Smooth muscle cell of the brain vasculature (primary cell): ENCODE data around the gene MTHFD1L.

Source experiments
- DNase-seq: peaks from one replicate; pipeline ENCODE4 v3.0.0-alpha.2; 2012; ENCODE audit warnings: low read depth, low spot score

Gene MTHFD1L

DNA sequence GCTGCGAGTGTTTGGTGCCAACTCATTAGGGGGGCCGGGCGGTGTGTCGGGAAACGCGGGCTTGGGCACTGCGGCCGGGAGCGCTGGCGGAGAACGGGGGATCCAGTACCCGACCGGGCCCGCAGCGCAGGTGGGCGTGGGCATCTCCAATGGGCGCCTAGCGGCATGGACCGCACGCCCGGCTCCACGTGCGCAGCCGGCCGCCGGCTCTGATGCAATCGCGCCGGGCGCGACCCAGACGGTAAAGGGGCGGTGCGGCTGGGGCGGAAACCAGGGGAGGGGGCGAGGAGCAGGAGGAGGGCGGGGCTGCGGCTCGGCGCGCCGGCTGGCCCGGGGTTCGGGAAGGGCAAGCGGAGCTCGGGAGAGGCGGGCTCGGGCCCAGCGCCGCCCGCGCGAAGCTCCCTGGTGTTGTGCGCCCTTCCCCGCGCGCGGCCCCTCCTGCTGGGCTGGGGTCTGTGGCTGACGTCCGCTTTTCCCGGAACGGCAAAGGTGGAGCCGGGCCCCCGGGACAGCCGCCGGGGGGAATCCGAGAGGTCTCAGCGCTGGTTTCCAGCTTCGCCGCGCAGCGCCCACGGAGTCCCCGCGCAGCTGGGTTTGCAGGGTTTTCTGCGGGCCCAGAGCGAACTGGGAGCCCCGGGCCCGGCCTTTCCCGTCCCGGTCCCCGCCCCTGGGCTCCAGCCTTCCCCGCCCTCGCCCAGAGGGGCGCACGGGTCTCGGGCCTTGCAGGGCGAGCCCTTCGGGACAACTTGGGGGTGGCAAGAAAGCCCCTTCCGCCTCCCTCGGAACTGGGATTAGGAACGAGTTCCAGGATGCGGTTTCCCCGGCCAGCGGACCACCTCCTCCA, 867 bp downstream of the MTHFD1L start:
- DNase-seq: peak; percentile 66

DNA sequence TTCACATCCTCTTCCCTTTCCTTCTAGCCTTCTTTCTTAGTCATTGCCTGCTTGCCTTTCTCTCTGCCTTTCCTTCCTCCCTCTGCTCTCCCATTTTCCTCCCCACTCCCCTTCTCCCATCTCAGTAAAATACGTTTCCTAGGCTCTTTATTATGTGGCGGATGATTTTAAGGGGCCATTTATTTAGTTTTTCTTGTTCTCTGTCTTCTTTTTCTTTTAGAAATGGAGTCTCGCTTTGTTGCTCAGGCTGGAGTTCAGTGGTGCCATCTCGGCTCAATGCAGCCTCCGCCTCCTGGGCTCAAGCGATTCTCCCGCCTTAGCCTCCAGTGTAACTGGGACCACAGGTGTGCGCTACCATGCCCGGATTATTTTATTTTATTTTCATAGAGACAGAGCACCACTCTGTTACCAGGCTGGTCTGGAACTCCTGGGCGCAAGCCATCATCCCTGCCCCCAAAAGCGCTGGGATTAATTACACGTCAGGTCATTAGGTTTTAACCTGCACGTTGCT, 1.5 kb downstream of the MTHFD1L start:
- no peak for DNase-seq

DNA sequence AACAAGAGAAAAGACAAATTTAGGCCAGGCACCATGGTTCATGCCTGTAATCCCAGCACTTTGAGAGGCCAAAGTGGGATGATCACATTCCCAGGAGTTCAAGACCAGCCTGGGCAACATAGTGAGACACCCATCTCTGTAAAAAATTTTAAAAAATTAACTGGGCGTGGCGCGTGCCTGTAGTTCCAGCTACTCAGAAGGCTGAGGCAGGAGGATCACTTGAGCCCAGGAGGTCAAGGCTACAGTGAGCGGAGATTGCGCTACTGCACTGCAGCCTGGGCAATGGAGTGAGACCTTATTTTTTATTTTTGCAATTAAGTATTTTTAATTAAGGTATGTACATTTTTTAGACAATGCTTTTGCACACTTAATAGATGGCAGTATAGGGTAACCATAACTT, 3.3 kb downstream of the MTHFD1L start:
- no peak for DNase-seq

DNA sequence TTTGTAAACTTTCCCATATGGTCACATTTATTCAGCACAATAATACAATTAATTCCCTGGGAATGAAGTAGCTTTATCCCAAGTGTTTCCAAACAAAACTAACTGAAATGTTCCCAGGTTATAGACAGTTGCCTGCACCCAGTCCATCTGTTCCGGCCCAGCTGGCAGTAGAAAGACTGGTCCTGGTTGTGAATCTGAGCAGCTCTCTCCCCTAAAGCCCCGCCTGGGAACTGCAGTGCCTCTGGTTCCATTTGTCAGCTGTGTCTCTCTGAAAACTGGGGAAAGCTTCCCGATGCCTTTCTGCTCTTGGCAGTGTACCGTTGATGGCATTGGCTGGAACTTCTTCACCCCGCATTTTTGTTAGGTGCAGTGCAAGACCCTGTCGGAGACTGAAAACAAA, 8.7 kb downstream of the MTHFD1L start:
- no peak for DNase-seq

DNA sequence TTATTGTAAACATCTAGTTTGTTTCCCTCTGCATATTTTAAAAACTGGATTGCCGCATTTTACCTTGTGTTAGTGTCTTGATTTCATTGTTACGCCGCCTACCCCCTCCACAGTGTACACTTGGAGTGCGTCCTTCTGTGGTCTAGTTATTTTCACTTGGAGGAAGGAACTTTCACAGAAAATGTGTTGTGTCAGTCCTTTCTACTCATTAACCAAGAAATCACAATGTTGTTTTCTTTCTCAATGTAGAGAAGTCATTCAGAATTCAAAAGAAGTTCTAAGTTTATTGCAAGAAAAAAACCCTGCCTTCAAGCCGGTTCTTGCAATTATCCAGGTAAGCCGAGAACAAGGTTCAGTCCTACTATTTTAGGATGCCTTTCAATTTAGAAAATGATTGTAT, 10.3 kb downstream of the MTHFD1L start:
- no peak for DNase-seq

DNA sequence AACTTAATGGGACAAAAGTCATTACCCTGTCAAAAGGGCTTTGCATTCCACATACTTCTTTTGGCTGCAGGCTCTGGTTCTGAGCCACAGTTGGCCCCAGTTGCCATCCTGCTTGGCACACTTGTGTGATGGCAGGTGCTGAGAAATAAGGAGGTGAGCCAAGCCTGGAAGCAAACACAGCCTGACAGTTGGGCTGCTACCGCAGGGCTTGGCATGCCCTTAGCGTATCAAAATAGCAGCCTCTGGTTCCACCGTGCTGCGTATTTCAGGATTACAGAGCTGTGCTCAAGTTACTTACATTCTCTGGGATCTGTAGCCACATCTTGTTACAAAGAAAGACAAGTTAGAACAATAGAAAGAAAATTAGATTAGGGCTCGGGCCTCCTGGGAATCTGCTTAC, 11.1 kb downstream of the MTHFD1L start:
- DNase-seq: no peak

DNA sequence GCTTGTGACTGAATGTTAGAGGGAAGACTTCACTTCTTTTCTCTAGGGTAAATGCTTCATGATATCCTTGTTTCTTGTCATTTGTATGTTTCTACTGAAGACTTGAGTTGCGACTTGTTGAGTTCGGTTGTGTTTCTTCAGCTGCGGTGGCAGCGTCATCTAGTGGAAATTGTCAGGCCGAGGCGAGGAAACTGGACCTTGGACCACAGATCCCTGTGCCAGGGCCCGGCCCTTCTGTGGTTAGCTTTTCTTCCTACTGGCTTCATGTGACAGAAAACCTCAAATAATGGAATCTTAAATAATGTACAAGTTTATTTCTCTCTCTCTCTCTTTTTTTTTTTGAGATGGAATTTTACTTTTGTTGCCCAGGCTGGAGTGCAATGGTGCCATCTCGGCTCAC, 12.4 kb downstream of the MTHFD1L start:
- no peak for DNase-seq

DNA sequence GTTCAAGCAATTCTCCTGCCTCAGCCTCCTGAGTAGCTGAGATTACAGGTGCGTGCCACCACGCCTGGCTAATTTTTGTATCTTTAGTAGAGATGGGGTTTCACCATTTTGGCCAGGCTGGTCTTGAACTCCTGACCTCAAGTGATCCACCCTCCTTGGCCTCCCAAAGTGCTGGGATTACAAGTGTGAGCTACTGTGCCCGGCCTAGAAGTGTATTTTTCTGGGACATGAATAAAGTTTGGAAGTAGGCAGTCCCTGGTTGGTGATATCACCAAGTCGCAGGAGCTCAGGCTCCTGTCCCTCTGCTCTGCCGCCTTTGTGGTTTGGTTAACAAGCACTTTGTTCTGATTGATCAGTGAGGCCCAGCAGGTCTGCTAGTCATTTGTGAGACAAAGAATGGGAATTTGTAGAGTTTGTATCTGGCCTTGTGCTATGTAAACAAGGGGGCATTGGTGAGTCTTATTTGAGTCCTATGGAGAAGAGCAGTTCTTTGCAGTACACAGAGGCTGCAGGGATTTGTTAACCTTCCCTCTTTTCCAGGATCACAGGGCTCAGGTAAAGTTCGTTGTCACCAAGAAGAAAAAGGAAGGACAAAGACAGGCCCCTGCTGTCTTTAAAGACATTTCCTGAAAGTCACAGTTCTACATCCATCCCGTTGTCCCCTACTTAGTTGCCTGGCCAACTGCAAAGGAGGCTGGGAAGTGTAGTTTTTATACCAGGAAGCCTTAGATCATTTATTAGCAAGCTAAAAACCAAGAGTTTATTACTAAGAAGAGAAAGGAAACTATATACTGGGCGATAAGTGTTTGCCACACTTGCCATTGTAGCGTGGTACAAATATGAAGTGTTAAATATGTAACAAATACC, 13.1 kb downstream of the MTHFD1L start:
- no peak for DNase-seq

DNA sequence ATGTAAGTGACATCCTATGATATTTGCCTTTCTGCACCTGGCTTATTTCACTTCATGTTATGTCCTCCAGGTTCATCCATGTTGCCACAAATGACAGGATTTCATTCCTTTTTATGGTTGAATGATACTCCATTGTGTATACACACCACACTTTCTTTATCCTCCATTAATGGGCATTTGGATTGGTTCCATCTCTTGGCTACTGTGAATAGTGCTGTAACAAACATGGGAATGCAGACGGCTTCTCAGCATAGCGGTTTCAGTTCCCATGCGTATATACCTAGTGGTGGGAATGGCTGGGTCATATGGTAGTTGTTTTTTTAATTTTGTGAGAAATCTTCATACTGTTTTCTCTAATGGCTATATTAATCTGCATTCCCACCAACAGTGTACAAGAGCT, 14.8 kb downstream of the MTHFD1L start:
- no peak for DNase-seq

DNA sequence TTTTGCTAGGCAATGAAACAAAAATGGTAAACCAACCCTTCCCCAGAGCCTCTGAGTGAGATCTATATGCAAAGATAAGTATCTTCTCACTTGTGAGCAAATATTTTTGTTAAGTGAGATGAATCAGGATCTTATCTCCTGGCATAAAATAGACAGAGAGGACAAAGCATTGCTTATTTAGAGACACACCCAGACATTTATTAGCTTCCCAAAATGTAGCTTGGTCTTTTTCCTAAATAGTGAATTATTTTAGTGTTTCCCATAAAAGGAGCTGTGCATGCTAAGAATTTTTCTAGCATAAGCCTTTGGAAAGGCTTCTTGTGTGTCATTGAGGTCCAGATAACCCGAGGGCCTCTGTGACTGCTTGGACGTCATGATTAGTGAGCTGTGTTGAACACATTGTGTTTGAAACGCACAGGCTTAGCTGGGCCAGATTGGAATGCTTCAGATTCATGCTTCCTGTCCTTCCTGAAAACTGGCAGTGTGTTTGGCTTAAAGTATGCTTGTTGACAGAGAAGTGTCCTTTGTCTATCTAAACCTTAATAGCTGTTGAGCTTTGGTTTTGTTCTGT, 16.5 kb downstream of the MTHFD1L start:
- no peak for DNase-seq

DNA sequence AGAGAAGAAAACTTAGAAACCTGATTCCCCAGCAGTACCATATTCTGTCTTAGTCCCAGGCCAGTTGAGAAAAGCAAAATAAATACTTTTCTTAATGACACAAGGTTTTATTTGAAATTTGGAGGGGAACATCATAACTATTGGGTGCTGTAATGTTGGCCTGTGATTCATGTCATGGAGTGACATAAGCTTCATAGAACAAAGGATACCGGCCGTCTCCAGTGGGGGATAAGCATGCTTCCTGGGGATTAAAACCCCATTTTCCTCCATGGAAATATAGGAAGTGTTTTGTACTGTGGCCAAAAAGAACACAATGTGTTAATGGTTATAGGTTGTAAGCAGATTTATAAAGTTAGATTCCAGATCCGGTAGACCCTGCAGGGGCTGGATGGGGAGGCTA, 18.0 kb downstream of the MTHFD1L start:
- DNase-seq: no peak

DNA sequence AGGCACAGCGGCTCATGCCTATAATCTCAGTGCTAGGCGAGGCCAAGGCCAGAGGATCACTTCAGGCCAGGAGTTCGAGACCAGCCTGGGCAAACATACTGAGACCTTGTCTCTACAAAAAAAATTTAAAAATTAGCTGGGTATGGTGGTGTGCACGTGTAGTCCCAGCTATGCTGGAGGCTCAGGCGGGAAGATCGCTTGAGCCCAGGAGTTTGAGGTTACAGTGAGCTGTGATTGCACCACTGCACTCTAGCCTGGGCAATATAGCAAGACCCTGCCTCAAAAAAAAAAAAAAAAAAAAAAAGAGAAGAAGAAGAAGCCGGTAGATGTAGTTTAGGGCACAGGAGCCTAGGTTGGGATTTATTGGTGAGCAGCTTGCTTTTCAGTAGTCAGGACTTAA, 20.7 kb downstream of the MTHFD1L start:
- no peak for DNase-seq

DNA sequence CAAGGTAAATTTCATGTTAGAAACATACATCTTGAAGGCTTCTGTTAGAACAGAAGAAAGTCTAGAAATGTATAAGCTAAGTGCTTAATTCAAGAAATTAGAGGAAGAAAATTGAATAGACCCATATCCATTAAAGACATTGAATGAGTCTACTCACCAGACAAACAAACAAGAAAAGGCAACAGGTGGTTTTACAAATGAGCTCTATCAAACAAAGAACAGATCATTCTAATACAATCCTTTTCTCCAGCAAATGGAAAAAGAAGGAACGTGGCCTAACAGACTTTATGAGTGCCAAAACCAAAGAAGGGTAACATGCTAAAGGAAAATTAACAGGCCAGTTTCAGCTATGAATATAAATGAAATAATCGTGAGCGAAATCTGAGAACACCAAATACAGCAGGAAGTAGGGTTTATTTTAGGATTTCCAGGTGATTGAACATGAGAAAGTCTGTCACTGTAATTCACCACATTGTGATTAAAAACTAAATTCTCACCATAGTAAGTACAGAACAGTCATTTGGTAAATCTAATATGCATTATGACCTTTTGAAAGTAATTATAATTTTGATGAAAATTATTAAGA, 22.6 kb downstream of the MTHFD1L start:
- no peak for DNase-seq

DNA sequence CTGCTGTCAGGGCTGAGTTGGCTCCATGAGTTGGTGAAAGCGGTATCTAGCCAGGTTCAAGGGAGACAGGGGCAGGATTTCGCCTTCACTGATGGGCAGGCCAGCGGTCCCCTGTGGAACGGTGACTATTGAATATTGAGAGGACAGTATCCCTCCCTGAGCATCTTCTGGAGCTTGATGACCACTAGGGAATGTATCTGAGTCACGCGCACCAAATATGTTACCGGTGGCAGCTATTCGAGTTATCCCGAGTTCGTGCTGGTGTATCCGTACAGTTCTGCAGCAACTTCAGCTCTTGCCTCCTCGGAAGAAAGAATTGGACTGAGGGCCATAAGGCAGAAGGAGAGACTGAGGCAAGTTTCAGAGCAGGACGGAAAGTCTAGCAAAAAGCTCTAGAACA, 24.8 kb downstream of the MTHFD1L start:
- DNase-seq: no peak

DNA sequence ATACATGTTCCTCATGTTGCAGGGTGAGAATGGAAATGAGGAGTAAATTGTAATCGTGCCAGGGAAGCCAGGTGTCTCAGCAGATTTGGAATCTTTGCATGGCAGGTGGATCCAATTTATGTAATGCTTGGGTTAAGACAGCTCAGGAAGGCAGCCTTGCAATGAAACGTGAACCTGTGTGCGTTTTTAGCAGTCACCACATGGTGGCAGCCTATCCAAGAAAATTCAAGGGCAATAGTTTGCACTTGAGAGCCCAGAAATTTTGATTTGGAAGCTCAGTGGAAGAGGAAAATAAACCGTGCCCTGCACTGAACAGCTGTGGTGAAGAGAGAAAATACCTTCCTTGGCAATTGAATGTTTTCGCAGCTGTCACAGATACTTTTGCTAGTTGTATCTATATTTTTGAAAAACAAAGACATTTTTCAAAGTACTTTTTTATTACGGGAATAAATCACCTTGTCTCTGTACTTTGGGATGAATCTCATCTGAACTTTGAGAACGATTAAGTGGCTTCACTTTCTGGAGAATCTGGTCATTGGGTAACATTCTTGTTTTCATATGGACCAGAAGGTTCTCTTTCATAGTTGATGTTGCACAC, 26.5 kb downstream of the MTHFD1L start:
- peak; percentile 76 for DNase-seq

DNA sequence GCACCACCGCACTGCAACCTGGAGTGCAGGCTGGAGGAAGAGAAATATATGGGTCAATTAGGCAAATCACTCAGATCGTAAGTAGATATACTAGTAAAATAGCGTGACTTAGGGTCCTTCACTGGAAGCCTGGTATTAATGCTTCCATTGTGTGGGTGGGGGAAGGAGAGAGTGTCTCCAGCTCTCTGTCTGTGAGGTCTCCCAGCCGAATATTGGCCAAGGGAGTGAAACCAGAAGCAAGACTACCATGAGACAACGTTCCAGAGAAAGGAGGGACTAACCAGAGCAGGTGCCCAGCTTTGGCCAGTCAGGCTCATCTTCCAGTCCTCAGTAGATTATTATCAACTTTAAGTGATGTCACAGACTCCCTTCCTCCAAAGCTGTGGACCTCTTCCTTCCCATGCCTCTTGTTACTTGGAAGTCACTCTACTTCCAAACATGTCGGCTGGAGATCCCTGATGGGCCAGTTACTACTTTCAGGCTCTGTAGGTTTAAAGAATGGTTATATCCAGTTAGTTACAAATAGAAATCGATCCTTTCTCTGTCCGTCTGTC, 28.8 kb downstream of the MTHFD1L start:
- no peak for DNase-seq

DNA sequence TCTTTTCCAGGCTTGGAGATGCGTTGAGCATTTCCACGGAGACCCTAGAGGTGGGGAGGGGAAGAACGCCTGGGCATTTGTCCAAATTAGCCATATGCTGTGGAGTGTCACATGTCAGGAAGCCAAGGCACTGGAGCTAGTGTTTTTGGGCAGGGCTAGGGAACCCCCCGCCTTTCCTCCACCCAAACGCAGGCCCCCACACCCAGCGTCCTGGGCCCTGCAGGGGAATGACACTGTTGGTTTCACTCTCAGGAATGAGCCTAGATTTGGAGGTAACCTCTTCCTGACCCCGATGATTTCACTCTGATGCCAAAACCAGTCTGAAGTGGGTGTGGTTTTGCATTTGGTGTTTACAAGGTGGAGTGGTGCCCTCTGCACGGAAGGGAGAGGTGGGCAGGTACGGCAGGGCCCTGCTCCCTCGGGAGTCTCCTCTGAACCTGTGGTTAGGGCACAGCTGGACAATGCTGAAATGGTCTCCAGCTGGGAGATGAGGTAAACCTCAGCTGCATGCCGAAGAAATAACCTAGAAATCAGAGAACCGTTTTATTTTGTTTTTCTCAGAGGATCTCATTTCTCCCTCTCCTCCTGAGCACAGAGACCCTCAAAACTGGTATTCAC, 29.5 kb downstream of the MTHFD1L start:
- peak; percentile 45 for DNase-seq

DNA sequence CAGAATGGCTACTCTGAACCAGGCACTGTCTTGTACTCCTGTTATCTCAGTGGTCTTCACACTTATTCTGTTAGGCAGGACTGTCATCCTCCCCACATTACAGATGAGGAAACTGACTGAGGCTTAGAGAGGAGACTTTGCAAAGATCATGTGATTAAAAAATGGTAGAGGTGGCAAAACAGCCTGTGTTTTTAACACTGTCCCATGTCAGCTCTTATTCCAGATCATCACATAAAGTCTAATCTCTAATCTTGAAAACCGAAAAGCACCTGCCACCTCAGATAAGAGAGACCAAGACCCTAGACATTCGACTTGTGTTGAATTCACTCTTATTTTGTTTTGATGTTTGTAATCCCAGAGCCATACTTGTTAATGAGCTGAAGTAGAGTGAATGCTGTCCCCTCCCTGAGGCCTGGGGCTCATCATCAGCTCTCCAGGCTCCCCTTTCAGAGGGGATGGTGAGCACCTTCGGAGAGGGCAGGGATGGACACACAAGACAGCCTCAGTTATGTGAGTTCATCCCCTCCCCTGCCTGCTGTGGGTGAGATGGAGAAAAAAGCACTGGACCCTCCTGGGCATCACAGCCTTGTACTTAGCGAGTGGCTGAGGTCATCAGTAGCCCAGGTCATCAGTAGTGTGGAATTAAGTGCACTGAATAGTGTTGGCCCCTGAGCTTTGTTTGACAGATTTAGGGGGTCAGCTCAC, 30.6 kb downstream of the MTHFD1L start:
- no peak for DNase-seq

DNA sequence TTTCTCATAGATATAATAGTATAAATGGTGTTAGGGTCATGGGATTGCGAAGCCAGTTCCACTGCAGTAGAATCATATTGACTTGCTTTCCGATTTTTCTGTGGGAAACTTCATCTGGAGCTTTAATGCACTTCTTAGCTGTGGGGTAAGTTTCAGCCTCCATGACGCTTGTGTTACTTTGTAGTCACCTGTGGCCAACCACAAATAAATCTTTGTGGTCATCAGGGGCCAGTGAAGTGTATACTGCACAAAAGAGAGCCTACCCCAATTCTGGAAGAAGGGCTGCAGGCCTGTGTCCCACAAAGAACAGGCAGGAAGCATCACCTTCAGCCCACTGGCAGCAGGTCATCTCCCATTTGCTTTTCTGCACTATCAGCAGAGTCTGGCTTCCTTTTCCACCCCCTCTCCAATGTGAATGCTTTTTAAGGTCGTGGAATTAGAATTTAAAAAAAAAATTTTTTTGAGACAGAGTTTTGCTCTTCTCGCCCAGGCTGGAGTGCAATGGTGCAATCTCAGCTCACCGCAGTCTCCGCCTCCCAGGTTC, 32.0 kb downstream of the MTHFD1L start:
- no peak for DNase-seq
